SK-N-SH treated with all-trans-retinoic acid at 6 μM for 48 hours (cell line): ENCODE results near the gene TFEB.

Source experiments
- ARNTL ChIP-seq: fragments of 450-650 bp; formaldehyde crosslinking; IDR thresholded peaks from 2 replicates; pipeline ENCODE4 v1.5.0; 2020; ENCODE audit warnings: low read depth, mild to moderate bottlenecking, moderate library complexity, borderline replicate concordance
- CREB5 ChIP-seq: fragments of 250-450 bp; sonication (Bioruptor Pico); IDR thresholded peaks from 2 replicates; pipeline ENCODE4 v1.5.1; 2020; ENCODE audit warnings: low read depth, mild to moderate bottlenecking, moderate library complexity
- CSRNP3 ChIP-seq: fragments of 250-450 bp; sonication (Bioruptor Pico); IDR thresholded peaks from 2 replicates; pipeline ENCODE4 v1.5.1; 2021; ENCODE audit warnings: mild to moderate bottlenecking, moderate library complexity
- TSHZ2 ChIP-seq: fragments of 250-450 bp; sonication (Bioruptor Pico); IDR thresholded peaks from 2 replicates; pipeline ENCODE4 v1.5.0; 2020; ENCODE audit warnings: mild to moderate bottlenecking, moderate library complexity
- ZNF565 ChIP-seq: fragments of 450-650 bp; formaldehyde crosslinking; conservative IDR thresholded peaks from 2 replicates; pipeline ENCODE4 v1.5.0; 2020; ENCODE audit warnings: low read depth, mild to moderate bottlenecking, moderate library complexity

- TF ChIP-seq TSHZ2 (CRISPR knock-in tag) (no peak), ARNTL (CRISPR knock-in tag) (no peak), CSRNP3 (no peak), CREB5 (CRISPR knock-in tag) (no peak), ZNF565 (CRISPR knock-in tag) (no peak)
Measured at GRCh38 chr6:41636833-41637193, 98.6 kb downstream of the TFEB start.
